Cardiac muscle cell (in vitro differentiated cells and primary cell): ENCODE results near the gene TMEM187. TPM values are rescaled to one million over a fixed set of nuclear protein-coding genes. Genes with fewer than 3 reads are reported as not detected.

ENCODE experiments used
- DNase-seq, 2 donors: peaks; one replicate each; pipeline versions ENCODE4 v3.0.0 to v3.0.0-alpha.2; 2010 to 2017; ENCODE audit warnings: low read depth in 1 of 2, low spot score in 1 of 2
- H3K27ac ChIP-seq: fragments of 200-600 bp; sonication (generic); 2 replicates; pipeline ENCODE4 v1.5.1; 2016
- H3K27me3 ChIP-seq: fragments of 200-600 bp; sonication (generic); 2 replicates; pipeline ENCODE4 v1.6.0; 2016; ENCODE audit warnings: control low read depth
- H3K36me3 ChIP-seq: fragments of 200-600 bp; sonication (generic); 2 replicates; pipeline ENCODE4 v1.5.1; 2016; ENCODE audit warnings: control low read depth
- H3K4me1 ChIP-seq: fragments of 200-600 bp; sonication (generic); 2 replicates; pipeline ENCODE4 v1.8.1; 2017; ENCODE audit warnings: low read depth, mild to moderate bottlenecking, mixed run types
- H3K4me3 ChIP-seq: fragments of 200-600 bp; sonication (generic); 2 replicates; pipeline ENCODE4 v1.5.1; 2016; ENCODE audit warnings: mild to moderate bottlenecking
- H3K9me3 ChIP-seq: fragments of 200-600 bp; sonication (generic); 2 replicates; pipeline ENCODE4 v1.5.1; 2017; ENCODE audit warnings: low read depth, mild to moderate bottlenecking, control low read depth
- CTCF ChIP-seq: IDR thresholded peaks from 2 replicates; pipeline ENCODE4 v1.5.1; 2012; ENCODE audit warnings: low read depth, mild to moderate bottlenecking, low read length
- polyA plus RNA-seq: library from polyadenylated mRNA; unstranded; fragments of >200 nt; fragmentation: Nextera tagmentation; extraction: Ambion mirVana; gene quantifications from 2 replicates; pipeline ENCODE4 v1.2.1, GENCODE V29; 2016
- total RNA-seq: library from RNA; depleted of rRNA; stranded (reverse); fragments of >200 nt; gene quantifications from 2 replicates; pipeline ENCODE4 v1.2.3, GENCODE V29; 2016

The TMEM187 gene
- total and polyA plus RNA-seq, 2 experiments from 2014 or later = 12.9 TPM

- Histone ChIP-seq H3K27me3 (no peaks in the 10 kb centered on the region), H3K36me3 (peaks cover 3% of the 10 kb centered on the region), H3K9me3 (no peaks in the 10 kb centered on the region), H3K27ac (no peak overlapping the region), H3K4me1 (no peaks in the 10 kb centered on the region), H3K4me3 (no peak overlapping the region)
- no peak for DNase-seq
- no peak for TF ChIP-seq CTCF
Measured at GRCh38 chrX:153954558-153955227, 17.9 kb upstream of the TMEM187 start.

DNA sequence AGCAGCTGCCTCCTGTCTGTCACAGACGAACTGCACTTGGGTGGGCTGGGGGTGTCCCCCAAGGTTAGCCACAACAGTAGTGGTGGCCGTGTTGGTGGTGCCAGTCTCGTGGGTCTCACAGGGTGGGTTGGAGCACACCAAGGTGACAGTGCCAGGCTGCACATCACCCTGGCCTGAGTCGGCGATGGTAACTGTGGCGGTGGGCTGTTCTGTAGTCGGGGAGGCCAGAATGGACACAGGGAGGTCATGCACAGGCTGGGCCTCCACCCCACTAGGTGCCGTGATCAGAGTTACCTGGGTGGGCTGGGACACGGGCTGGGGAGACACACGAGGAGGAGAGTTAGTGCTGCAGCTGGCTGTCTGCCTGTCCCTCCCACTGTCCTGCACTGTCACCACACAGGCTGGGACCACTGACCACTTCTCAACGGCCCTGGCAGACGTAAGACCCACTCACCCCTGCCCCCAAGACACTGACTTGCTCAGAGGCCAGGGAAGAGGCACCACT lies 17.3 kb upstream of the TMEM187 start:
- peaks cover under 1% of the 10 kb centered on the region for H3K36me3 ChIP-seq
- no peak overlapping the region for H3K4me3 ChIP-seq
- no peak for DNase-seq
- no peaks in the 10 kb centered on the region for H3K4me1 ChIP-seq
- no peaks in the 10 kb centered on the region for H3K27me3 ChIP-seq
- H3K9me3 ChIP-seq = no peaks in the 10 kb centered on the region
- no peak for TF ChIP-seq CTCF
- H3K27ac ChIP-seq = no peak overlapping the region

DNA sequence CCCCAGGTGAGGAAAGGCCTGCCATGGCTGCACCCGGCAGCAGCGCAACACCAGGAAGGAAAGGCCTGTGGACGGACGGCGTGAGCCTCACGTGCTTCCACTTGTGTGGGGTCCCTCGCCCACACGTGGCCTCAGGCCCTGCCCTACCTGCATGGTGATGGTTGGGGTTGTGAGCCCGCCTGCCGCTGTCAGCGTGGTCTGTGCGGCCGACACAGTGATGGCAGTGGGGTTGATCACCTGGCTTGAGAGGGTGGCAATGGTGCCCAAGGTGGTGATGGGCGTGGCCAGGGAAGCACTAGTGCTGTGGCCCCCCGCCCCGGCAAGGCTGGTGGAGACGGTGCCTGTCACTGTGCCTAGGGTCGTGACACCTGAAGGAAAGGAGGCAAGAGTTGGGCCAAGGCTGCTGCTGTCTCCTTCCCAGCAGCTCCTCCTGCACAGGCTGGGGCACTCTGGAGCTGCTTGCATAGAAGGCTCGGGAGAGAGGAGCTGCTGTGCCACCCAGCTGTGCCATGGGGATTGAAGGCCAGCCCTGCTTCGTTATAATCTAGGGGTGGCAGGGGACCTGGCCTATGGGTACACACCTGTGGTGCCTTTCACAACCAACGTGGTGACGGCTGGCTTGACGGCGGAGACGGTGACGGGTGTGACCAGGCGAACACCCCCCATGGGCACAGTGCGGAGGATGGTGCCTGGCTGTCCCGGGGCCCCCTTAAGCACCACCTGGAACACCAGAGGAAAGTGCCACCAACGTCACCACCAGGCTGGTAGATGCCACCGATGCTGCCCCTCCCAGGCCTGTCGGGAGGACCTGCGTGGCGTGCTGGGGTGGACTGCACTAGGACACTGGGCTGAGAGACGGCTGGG lies 16.3 kb upstream of the TMEM187 start:
- TF ChIP-seq CTCF = no peak
- Histone ChIP-seq H3K27ac (no peak overlapping the region), H3K27me3 (no peaks in the 10 kb centered on the region), H3K4me1 (no peaks in the 10 kb centered on the region), H3K9me3 (no peaks in the 10 kb centered on the region), H3K4me3 (no peak overlapping the region), H3K36me3 (no peaks in the 10 kb centered on the region)
- no peak for DNase-seq

- no peak for TF ChIP-seq CTCF
- H3K4me1 ChIP-seq = no peaks in the 10 kb centered on the region
- no peaks in the 10 kb centered on the region for H3K9me3 ChIP-seq
- DNase-seq = no peak
- H3K27ac ChIP-seq = no peak overlapping the region
- no peaks in the 10 kb centered on the region for H3K27me3 ChIP-seq
- no peak overlapping the region for H3K4me3 ChIP-seq
- H3K36me3 ChIP-seq = no peaks in the 10 kb centered on the region
Measured at GRCh38 chrX:153957224-153957623, 15.3 kb upstream of the TMEM187 start.

DNA sequence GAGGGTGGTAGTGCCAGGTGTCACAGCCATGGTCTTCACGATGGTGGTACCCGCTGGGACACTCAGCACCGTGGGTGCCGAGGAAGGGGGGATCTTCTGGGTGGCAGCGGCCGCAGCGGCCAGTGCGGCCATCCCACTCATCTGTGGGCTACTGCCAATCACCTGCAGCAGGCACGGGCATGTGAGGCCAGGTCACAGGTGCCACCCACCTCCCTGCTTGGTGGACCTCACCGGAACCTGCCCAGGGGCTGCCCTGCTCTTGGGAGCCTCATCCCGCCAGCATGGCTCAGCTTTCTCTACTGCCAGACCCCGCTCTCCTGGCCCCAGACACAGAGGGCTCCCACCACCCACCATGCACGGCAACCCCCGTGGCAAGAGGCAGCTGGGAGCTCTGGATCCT lies 13.9 kb upstream of the TMEM187 start:
- no peak for DNase-seq
- no peak for TF ChIP-seq CTCF
- H3K9me3 ChIP-seq = no peaks in the 10 kb centered on the region
- no peaks in the 10 kb centered on the region for H3K27me3 ChIP-seq
- H3K36me3 ChIP-seq = no peaks in the 10 kb centered on the region
- H3K4me3 ChIP-seq = no peak overlapping the region
- no peaks in the 10 kb centered on the region for H3K4me1 ChIP-seq
- no peak overlapping the region for H3K27ac ChIP-seq
